Neural crest cell (in vitro differentiated cells): ENCODE measurements around the gene DNALI1. TPM values are rescaled to one million over a fixed set of nuclear protein-coding genes. Genes with fewer than 3 reads are reported as not detected.
"Not testable (repeated sequence)": the region's sequence is repeated elsewhere in the genome, so short reads cannot be mapped to it uniquely, and the experiment has no call there.

Experiments used
- DNase-seq: peaks from one replicate; pipeline ENCODE4 v3.0.0; 2021; ENCODE audit warnings: low read depth, mixed read lengths, low spot score
- H3K27ac Mint-ChIP-seq: one replicate; pipeline ENCODE4 v1.8.0; 2021; ENCODE audit warnings: mild to moderate bottlenecking, mixed read lengths; ENCODE audit not compliant: unreplicated experiment
- H3K27me3 Mint-ChIP-seq: 2 replicates; pipeline ENCODE4 v1.8.0; 2021; ENCODE audit warnings: low read depth, mild to moderate bottlenecking, mixed read lengths
- H3K36me3 Mint-ChIP-seq: 2 replicates; pipeline ENCODE4 v1.8.0; 2021; ENCODE audit warnings: low read depth, mild to moderate bottlenecking, mixed read lengths
- H3K4me1 Mint-ChIP-seq: 2 replicates; pipeline ENCODE4 v1.8.0; 2021; ENCODE audit warnings: mixed read lengths
- H3K4me3 Mint-ChIP-seq: one replicate; pipeline ENCODE4 v1.8.0; 2021; ENCODE audit warnings: mild to moderate bottlenecking, mixed read lengths
- H3K9me3 Mint-ChIP-seq: 2 replicates; pipeline ENCODE4 v1.8.0; 2021; ENCODE audit warnings: mixed read lengths
- CTCF ChIP-seq: fragments of 200-600 bp; sonication (generic); conservative IDR thresholded peaks from 2 replicates; pipeline ENCODE4 v1.5.0; 2021; ENCODE audit warnings: antibody characterized with exemption, mild to moderate bottlenecking
- total RNA-seq: library from RNA; stranded (reverse); gene quantifications from 2 replicates; pipeline ENCODE4 v1.2.1, GENCODE V29; 2021

Gene DNALI1
- total RNA-seq, 1 donor from 2014 or later, result 30.6 TPM

GRCh38 chr1:37553598-37553926 is 3.2 kb upstream of the DNALI1 start:
- H3K27ac Mint-ChIP-seq, result peak overlapping the region; percentile 76
- TF ChIP-seq CTCF, result no peak

GRCh38 chr1:37553927-37554808 is 2.6 kb upstream of the DNALI1 start, which contains the start of gene SNIP1:
Gene SNIP1 (minus strand): TSS chr1:37554293. CDS start chr1:37554229, 64 bp downstream.
- H3K27ac Mint-ChIP-seq, result peak within 1 kb of the TSS; percentile 96
- peak within 1 kb of the TSS; percentile 99 for H3K4me3 Mint-ChIP-seq
- DNase-seq, result peak; percentile 77
- H3K9me3 Mint-ChIP-seq, result no peaks in the 10 kb centered on the region
- H3K27me3 Mint-ChIP-seq, result no peaks in the 10 kb centered on the region
- H3K4me1 Mint-ChIP-seq, result peaks cover 44% of the 10 kb centered on the region
- no peak for TF ChIP-seq CTCF
- no peaks in the 10 kb centered on the region for H3K36me3 Mint-ChIP-seq

More at GRCh38 chr1:37553598-37553926, 3.2 kb upstream of the DNALI1 start:
- Mint-ChIP-seq H3K4me3 (peak overlapping the region; percentile 99), H3K27me3 (no peaks in the 10 kb centered on the region), H3K36me3 (peaks cover 3% of the 10 kb centered on the region), H3K9me3 (no peaks in the 10 kb centered on the region), H3K4me1 (peaks cover 43% of the 10 kb centered on the region)
- no peak for DNase-seq

DNA sequence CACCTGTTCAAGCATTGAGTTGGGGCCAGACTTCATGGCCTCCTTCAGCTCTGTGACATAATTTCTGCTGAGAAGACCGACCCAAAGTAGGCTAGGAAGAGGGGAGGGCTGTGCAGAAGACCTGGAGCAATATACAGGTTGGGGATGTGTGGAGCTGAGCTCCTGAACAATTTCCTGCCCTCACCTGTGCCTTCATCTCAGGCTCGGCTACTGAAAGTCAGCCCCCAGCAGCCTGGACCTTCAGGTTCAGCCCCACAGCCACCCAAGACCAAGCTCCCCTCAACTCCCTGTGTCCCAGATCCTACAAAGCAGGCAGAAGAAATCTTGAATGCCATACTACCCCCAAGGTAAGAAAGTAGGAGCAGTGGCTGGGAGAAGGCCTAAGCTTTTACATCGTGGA is 662 bp downstream of the DNALI1 start:
- Mint-ChIP-seq H3K9me3 (no peaks in the 10 kb centered on the region), H3K27me3 (no peaks in the 10 kb centered on the region), H3K4me3 (peak overlapping the region; percentile 97), H3K4me1 (peaks cover 38% of the 10 kb centered on the region), H3K36me3 (peaks cover 12% of the 10 kb centered on the region), H3K27ac (peak overlapping the region; percentile 99)
- no peak for TF ChIP-seq CTCF
- DNase-seq, result no peak

- TF ChIP-seq CTCF, result no peak
- Mint-ChIP-seq H3K27ac (no peak overlapping the region), H3K4me3 (peak overlapping the region; percentile 97), H3K27me3 (no peaks in the 10 kb centered on the region), H3K9me3 (no peaks in the 10 kb centered on the region), H3K36me3 (peaks cover 14% of the 10 kb centered on the region), H3K4me1 (peaks cover 29% of the 10 kb centered on the region)
- DNase-seq, result no peak
These were observed 1.7 kb downstream of the DNALI1 start for GRCh38 chr1:37558411-37558810.

DNA sequence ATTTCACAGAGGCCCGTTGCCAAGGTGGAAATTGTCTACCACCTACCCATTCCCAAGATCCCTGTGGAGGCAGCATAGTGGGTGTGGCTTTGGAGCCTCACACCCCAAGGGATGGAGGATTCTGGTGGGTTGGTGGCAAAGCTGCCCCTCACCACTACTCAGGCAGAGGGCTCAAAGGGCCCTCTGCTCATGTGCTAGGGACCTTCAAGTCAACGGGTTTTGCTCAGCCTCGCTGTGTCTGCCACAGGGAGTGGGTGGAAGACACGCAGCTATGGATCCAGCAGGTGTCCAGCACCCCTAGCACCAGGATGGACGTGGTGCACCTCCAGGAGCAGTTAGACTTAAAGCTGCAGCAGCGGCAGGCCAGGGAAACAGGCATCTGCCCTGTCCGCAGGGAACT is 2.3 kb downstream of the DNALI1 start:
- peaks cover 24% of the 10 kb centered on the region for H3K4me1 Mint-ChIP-seq
- peak overlapping the region; percentile 97 for H3K4me3 Mint-ChIP-seq
- H3K36me3 Mint-ChIP-seq, result peaks cover 14% of the 10 kb centered on the region
- no peak overlapping the region for H3K27ac Mint-ChIP-seq
- no peaks in the 10 kb centered on the region for H3K9me3 Mint-ChIP-seq
- no peaks in the 10 kb centered on the region for H3K27me3 Mint-ChIP-seq
- no peak for DNase-seq
- TF ChIP-seq CTCF, result no peak

GRCh38 chr1:37559957-37560379 is 3.2 kb downstream of the DNALI1 start:
- DNase-seq, H3K27ac Mint-ChIP-seq, H3K27me3 Mint-ChIP-seq, H3K9me3 Mint-ChIP-seq: not testable (repeated sequence)
- peaks cover 14% of the 10 kb centered on the region for H3K36me3 Mint-ChIP-seq
- peak overlapping the region; percentile 28 for H3K4me3 Mint-ChIP-seq
- H3K4me1 Mint-ChIP-seq, result peaks cover 21% of the 10 kb centered on the region
